GM21390 (cell line): Measurements from ENCODE around the gene FAM180A.

ENCODE experiments used
- ATAC-seq: cut with Tn5 transposase; IDR thresholded peaks from one replicate; pipeline ENCODE4 v1.9.1; 2021; ENCODE audit not compliant: unreplicated experiment

Gene FAM180A

GRCh38 chr7:135685306-135686084 lies 63.1 kb downstream of the FAM180A start:
- no peak for ATAC-seq

GRCh38 chr7:135684699-135685098 lies 63.9 kb downstream of the FAM180A start:
- no peak for ATAC-seq

- no peak for ATAC-seq
Observed at GRCh38 chr7:135684136-135684535, 64.5 kb downstream of the FAM180A start.

GRCh38 chr7:135683609-135684008 lies 65.0 kb downstream of the FAM180A start:
- no peak for ATAC-seq

- ATAC-seq = no peak
Observed at GRCh38 chr7:135682191-135682590, 66.4 kb downstream of the FAM180A start.

- no peak for ATAC-seq
Observed at GRCh38 chr7:135681762-135682161, 66.9 kb downstream of the FAM180A start.
